Gastrocnemius medialis (tissue), 4 donors: ENCODE results near the gene GJC2. TPM values are rescaled to one million over a fixed set of nuclear protein-coding genes. Genes with fewer than 3 reads are reported as not detected.

ENCODE experiments used
- ATAC-seq, 2 donors: fragments of 150-250 bp; one replicate each; pipeline ENCODE4 v1.9.1; 2016
- DNase-seq, 2 donors: peaks; one replicate each; pipeline ENCODE4 v3.0.0-alpha.2; 2019
- H3K27ac ChIP-seq, 4 donors: fragments of 200-600 bp; sonication (generic); 1 replicate in 1 of 4; 2 replicates in 3 of 4; pipeline ENCODE4 v1.5.1; 2016 to 2018; ENCODE audit warnings: mild to moderate bottlenecking in 2 of 4, moderate library complexity in 1 of 4
- H3K27me3 ChIP-seq, 3 donors: fragments of 200-600 bp; sonication (generic) in 2 of 3; 1 replicate in 1 of 3; 2 replicates in 2 of 3; pipeline versions ENCODE4 v1.5.1 to v1.6.0; 2016 to 2019; ENCODE audit warnings: mild to moderate bottlenecking in 1 of 3, moderate library complexity in 1 of 3
- H3K36me3 ChIP-seq, 2 donors: fragments of 200-600 bp; sonication (generic) in 1 of 2; one replicate each; pipeline ENCODE4 v1.5.1; 2017 to 2018
- H3K4me1 ChIP-seq, 2 donors: fragments of 200-600 bp; sonication (generic) in 1 of 2; one replicate each; pipeline ENCODE4 v1.5.1; 2016 to 2017; ENCODE audit warnings: mild to moderate bottlenecking in 2 of 2
- H3K4me3 ChIP-seq, 4 donors: fragments of 200-600 bp; sonication (generic) in 3 of 4; 1 replicate in 1 of 4; 2 replicates in 3 of 4; pipeline ENCODE4 v1.5.1; 2016 to 2019; ENCODE audit warnings: mild to moderate bottlenecking in 2 of 4
- H3K9me3 ChIP-seq, 3 donors: fragments of 200-600 bp; sonication (generic) in 2 of 3; 1 replicate in 1 of 3; 2 replicates in 2 of 3; pipeline ENCODE4 v1.5.1; 2016 to 2019
- POLR2A ChIP-seq, 2 donors: fragments of 450-650 bp; IDR thresholded peaks; one replicate each; pipeline ENCODE4 v1.6.1; 2017; ENCODE audit warnings: antibody characterized with exemption in 2 of 2, mild to moderate bottlenecking in 2 of 2, moderate library complexity in 2 of 2
- in situ Hi-C, 4 donors: fragments of 200-750 bp; cut with MboI; loops; one replicate each; pipeline versions ENCODE4 v1.15.0 to v1.8.0; 2017; ENCODE audit warnings: low sequenced_read_pairs in 4 of 4
- intact Hi-C: fragments of 100-400 bp; cut with DNase I; formaldehyde crosslinking; loops from one replicate; pipeline ENCODE4 v1.15.1; 2023; ENCODE audit warnings: low total_unique reads
- total RNA-seq, 4 donors: library from RNA; depleted of rRNA; stranded (reverse); fragments of >200 nt; gene quantifications; one replicate each; pipeline versions ENCODE4 v1.1.0 to v1.2.3, GENCODE V29; 2016
- TF ChIP-seq, protein P1 (sequence below), 5 experiments: fragments of 450-650 bp in 3 of 5; fragments of 200-600 bp in 2 of 5; sonication (generic) in 2 of 5; IDR thresholded peaks in 4 of 5; conservative IDR thresholded peaks in 1 of 5; 1 replicate in 4 of 5; 2 replicates in 1 of 5; pipeline ENCODE4 v1.5.1; 2016 to 2019; ENCODE audit warnings: antibody characterized with exemption in 5 of 5, mild to moderate bottlenecking in 3 of 5, moderate library complexity in 3 of 5

Gene GJC2
- total RNA-seq, 4 donors from 2014 or later: 0.26 to 0.64 TPM; not detected in 2

GRCh38 chr1:228194921-228195812 lies 45.4 kb downstream of the GJC2 start:
- peaks cover 36 to 40% of the 10 kb centered on the region in 2 donors for H3K4me1 ChIP-seq
- ATAC-seq (no peak), DNase-seq (no peak)
- H3K27ac ChIP-seq: peak overlapping the region; percentile 44 to 94 (median 92)
- in situ Hi-C loops: no loop called here
- no peak overlapping the region for H3K4me3 ChIP-seq
- TF ChIP-seq, protein P1, sequence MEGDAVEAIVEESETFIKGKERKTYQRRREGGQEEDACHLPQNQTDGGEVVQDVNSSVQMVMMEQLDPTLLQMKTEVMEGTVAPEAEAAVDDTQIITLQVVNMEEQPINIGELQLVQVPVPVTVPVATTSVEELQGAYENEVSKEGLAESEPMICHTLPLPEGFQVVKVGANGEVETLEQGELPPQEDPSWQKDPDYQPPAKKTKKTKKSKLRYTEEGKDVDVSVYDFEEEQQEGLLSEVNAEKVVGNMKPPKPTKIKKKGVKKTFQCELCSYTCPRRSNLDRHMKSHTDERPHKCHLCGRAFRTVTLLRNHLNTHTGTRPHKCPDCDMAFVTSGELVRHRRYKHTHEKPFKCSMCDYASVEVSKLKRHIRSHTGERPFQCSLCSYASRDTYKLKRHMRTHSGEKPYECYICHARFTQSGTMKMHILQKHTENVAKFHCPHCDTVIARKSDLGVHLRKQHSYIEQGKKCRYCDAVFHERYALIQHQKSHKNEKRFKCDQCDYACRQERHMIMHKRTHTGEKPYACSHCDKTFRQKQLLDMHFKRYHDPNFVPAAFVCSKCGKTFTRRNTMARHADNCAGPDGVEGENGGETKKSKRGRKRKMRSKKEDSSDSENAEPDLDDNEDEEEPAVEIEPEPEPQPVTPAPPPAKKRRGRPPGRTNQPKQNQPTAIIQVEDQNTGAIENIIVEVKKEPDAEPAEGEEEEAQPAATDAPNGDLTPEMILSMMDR (IDR thresholded peaks at IDR 0.05 in 4 of 5, conservative IDR thresholded peaks at IDR 0.05 in 1 of 5): no peak
- TF ChIP-seq POLR2A (IDR thresholded peaks at IDR 0.05): no peak
- H3K27me3 ChIP-seq: no peaks in the 10 kb centered on the region
- no peaks in the 10 kb centered on the region for H3K36me3 ChIP-seq
- H3K9me3 ChIP-seq: peaks cover 0 to 5% (median 4%) of the 10 kb centered on the region in 3 donors
- intact Hi-C loops: no loop called here

GRCh38 chr1:228197555-228198147 lies 47.9 kb downstream of the GJC2 start:
- ATAC-seq (peak; percentile 93 to 96), DNase-seq (peak; percentile 69 to 78)
- Histone ChIP-seq H3K9me3 (peaks cover 0 to 5% (median 4%) of the 10 kb centered on the region in 3 donors), H3K4me3 (no peak overlapping the region), H3K27me3 (no peaks in the 10 kb centered on the region), H3K27ac (peak overlapping the region; percentile 87 to 94 (median 92)), H3K36me3 (no peaks in the 10 kb centered on the region), H3K4me1 (peaks cover 22 to 24% of the 10 kb centered on the region in 2 donors)
- intact Hi-C loops (no loop called here), in situ Hi-C loops (no loop called here)
- TF ChIP-seq POLR2A (IDR thresholded peaks at IDR 0.05): peak; percentile 46 to 48
- TF ChIP-seq, protein P1 (IDR thresholded peaks at IDR 0.05 in 4 of 5, conservative IDR thresholded peaks at IDR 0.05 in 1 of 5): no peak

DNA sequence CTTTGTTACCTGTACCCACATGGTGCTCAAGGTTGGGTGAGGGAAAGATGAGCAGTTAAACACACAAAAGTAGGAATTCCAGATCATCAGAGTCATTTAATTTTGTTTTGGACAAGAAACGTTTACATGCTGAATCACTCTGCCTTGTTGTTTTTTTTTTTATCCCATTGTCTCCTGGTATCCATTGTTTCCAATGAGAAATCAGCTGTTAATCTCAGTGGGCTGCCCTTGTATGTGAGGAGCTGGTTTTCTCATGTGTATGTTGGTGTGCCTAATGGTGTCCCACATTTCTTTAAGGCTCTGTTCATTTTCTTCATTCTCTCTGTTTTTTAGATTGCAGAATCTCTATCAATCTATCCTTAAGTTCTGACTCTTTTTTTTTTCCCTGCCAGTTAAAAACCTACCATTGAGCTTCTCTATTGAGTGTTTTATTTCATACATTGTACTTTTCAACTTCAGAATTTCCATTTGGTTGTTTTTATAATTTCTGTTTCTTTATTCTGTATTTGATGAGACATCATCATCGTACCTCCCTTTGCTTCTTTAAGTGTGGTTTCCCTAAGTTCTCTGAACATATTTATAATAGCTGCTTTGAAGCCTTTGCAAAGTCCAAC lies 49.4 kb downstream of the GJC2 start:
- Histone ChIP-seq H3K9me3 (peaks cover 0 to 5% (median 4%) of the 10 kb centered on the region in 3 donors), H3K27ac (peak overlapping the region; percentile 87 to 94 (median 92)), H3K36me3 (no peaks in the 10 kb centered on the region), H3K4me3 (no peak overlapping the region), H3K4me1 (peaks cover 15 to 18% of the 10 kb centered on the region in 2 donors), H3K27me3 (no peaks in the 10 kb centered on the region)
- intact Hi-C loops: no loop called here
- in situ Hi-C loops: no loop called here
- DNase-seq (no peak), ATAC-seq (no peak)
- TF ChIP-seq POLR2A (IDR thresholded peaks at IDR 0.05): no peak
- TF ChIP-seq, protein P1 (IDR thresholded peaks at IDR 0.05 in 4 of 5, conservative IDR thresholded peaks at IDR 0.05 in 1 of 5): no peak

DNA sequence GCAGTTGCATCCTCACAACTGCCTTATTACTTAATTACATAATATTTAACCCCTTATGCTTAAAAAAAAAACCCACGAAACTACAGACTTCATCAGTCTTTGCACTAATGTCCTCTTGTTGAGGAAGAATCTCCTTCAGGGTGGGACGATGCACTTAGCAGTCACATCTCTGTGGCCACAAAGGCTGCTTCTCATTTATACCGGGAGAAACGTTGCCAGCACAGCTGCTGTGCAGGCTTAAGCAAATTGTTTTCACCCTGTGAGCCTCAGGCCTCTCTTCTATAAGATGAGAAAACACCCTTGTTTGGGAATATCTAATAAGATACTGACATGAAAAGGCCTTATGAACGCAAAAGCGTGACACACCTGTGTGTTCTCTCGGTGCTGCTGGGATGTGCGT lies 55.2 kb downstream of the GJC2 start:
- H3K9me3 ChIP-seq: no peaks in the 10 kb centered on the region

More for the DNA sequence above, 55.2 kb downstream of the GJC2 start:
- DNase-seq: no peak
- TF ChIP-seq, protein P1 (IDR thresholded peaks at IDR 0.05 in 4 of 5, conservative IDR thresholded peaks at IDR 0.05 in 1 of 5): no peak
- no peaks in the 10 kb centered on the region for H3K36me3 ChIP-seq
- intact Hi-C loops: loop anchor here (10.0 kb wide), 1 partner anchor 1260 kb away; the partner anchor contains the start of gene COQ8A
- no peak for ATAC-seq
- no peaks in the 10 kb centered on the region for H3K27me3 ChIP-seq
- in situ Hi-C loops: no loop called here
- no peak overlapping the region for H3K4me3 ChIP-seq
- H3K27ac ChIP-seq: peak overlapping the region; percentile 97 to 100 (median 100)
- peaks cover 24 to 26% of the 10 kb centered on the region in 2 donors for H3K4me1 ChIP-seq
